IMR-90 (cell line): ENCODE results near the gene RINT1. TPM values are rescaled to one million over a fixed set of nuclear protein-coding genes. Genes with fewer than 3 reads are reported as not detected.

Experiments used
- ATAC-seq: fragments of 200-7000 bp; cut with Tn5 transposase; 2 replicates; pipeline ENCODE4 v1.9.1; 2020; ENCODE audit warnings: low read depth, mild to moderate bottlenecking, moderate library complexity
- BruUV-seq: library from RNA; stranded (reverse); fragments of 400-500 nt; replicated peaks from 2 replicates; lab custom pipeline; 2021; lab: Mats Ljungman, UMichigan
- CTCF ChIA-PET: fragments of 300-600 bp; formaldehyde crosslinking; extraction: SDS; loops from one replicate; lab custom pipeline; 2021; ENCODE audit warnings: antibody characterized with exemption; lab: Yijun Ruan, JAX
- POLR2A ChIA-PET: fragments of 300-600 bp; sonication (Branson Sonifier 250); formaldehyde crosslinking; loops from one replicate; lab custom pipeline; 2022; ENCODE audit warnings: antibody characterized with exemption; ENCODE audit not compliant: unreplicated experiment; lab: Charles Lee
- DNase-seq: peaks from one replicate; pipeline ENCODE4 v3.0.0; 2013
- H2AFZ ChIP-seq: replicated peaks from 2 replicates; pipeline ENCODE3; 2013; ENCODE audit warnings: low read length, mild to moderate bottlenecking; ENCODE audit not compliant: poor library complexity
- H2AK5ac ChIP-seq: 2 replicates; pipeline ENCODE4 v1.6.1; 2013; ENCODE audit warnings: low read depth, low read length, inconsistent platforms
- H2AK9ac ChIP-seq: replicated peaks from 2 replicates; pipeline ENCODE3; 2013; ENCODE audit warnings: mild to moderate bottlenecking, low read depth, low read length, moderate library complexity; ENCODE audit not compliant: poor library complexity
- H2BK120ac ChIP-seq: 2 replicates; pipeline ENCODE4 v1.6.1; 2013; ENCODE audit warnings: low read depth, low read length, inconsistent platforms
- H2BK15ac ChIP-seq: 3 replicates; pipeline ENCODE4 v1.6.1; 2013; ENCODE audit warnings: low read depth, low read length, inconsistent platforms
- H2BK20ac ChIP-seq: 2 replicates; pipeline ENCODE4 v1.6.1; 2013; ENCODE audit warnings: low read depth, mild to moderate bottlenecking, inconsistent platforms, low read length, moderate library complexity
- H2BK5ac ChIP-seq: 2 replicates; pipeline ENCODE4 v1.6.1; 2013; ENCODE audit warnings: mild to moderate bottlenecking, low read depth, low read length, inconsistent platforms; ENCODE audit not compliant: poor library complexity, severe bottlenecking
- H3K14ac ChIP-seq: replicated peaks from 2 replicates; pipeline ENCODE4 v1.6.1; 2013; ENCODE audit warnings: low read depth, low read length, inconsistent platforms
- H3K18ac ChIP-seq: 2 replicates; pipeline ENCODE4 v1.6.1; 2013; ENCODE audit warnings: low read depth, low read length, control low read depth
- H3K23ac ChIP-seq: 2 replicates; pipeline ENCODE4 v1.6.1; 2013; ENCODE audit warnings: low read depth, low read length, inconsistent platforms
- H3K27ac ChIP-seq: 2 replicates; pipeline ENCODE4 v1.5.1; 2013; ENCODE audit warnings: mild to moderate bottlenecking, control low read depth, low read length; ENCODE audit not compliant: insufficient read depth
- H3K27me3 ChIP-seq: 2 replicates; pipeline ENCODE4 v1.6.1; 2013; ENCODE audit warnings: low read length; ENCODE audit not compliant: control insufficient read depth, insufficient read depth
- H3K36me3 ChIP-seq: 2 replicates; pipeline ENCODE4 v1.6.1; 2013; ENCODE audit warnings: low read length, mixed read lengths; ENCODE audit not compliant: control insufficient read depth, insufficient read depth
- H3K4ac ChIP-seq: 2 replicates; pipeline ENCODE4 v1.6.1; 2013; ENCODE audit warnings: low read depth, low read length, inconsistent platforms
- H3K4me1 ChIP-seq: 2 replicates; pipeline ENCODE4 v1.6.1; 2013; ENCODE audit warnings: low read length, mixed read lengths; ENCODE audit not compliant: control insufficient read depth, insufficient read depth
- H3K4me2 ChIP-seq: 2 replicates; pipeline ENCODE4 v1.6.1; 2013; ENCODE audit warnings: low read depth, mild to moderate bottlenecking, control low read depth, low read length, moderate library complexity
- H3K4me3 ChIP-seq: 2 replicates; pipeline ENCODE4 v1.5.1; 2013; ENCODE audit warnings: low read depth, mild to moderate bottlenecking, control low read depth, low read length, moderate library complexity; ENCODE audit not compliant: insufficient read depth
- H3K56ac ChIP-seq: 2 replicates; pipeline ENCODE4 v1.6.1; 2013; ENCODE audit warnings: low read length, inconsistent platforms; ENCODE audit not compliant: insufficient read depth; ENCODE audit errors: extremely low read depth
- H3K79me1 ChIP-seq, 2 experiments: 2 replicates each; pipeline ENCODE4 v1.6.1; 2013; ENCODE audit warnings: low read length in 2 of 2, inconsistent platforms in 1 of 2, low read depth in 1 of 2
- H3K9ac ChIP-seq: 2 replicates; pipeline ENCODE4 v1.6.1; 2013; ENCODE audit warnings: low read depth, low read length, control low read depth
- H3K9me1 ChIP-seq: 2 replicates; pipeline ENCODE4 v1.6.1; 2013; ENCODE audit warnings: low read length, inconsistent platforms; ENCODE audit not compliant: insufficient read depth
- H3K9me3 ChIP-seq: 2 replicates; pipeline ENCODE4 v1.6.1; 2013; ENCODE audit warnings: low read length; ENCODE audit not compliant: control insufficient read depth, insufficient read depth
- H4K20me1 ChIP-seq: 2 replicates; pipeline ENCODE4 v1.6.1; 2013; ENCODE audit warnings: low read length, inconsistent platforms; ENCODE audit not compliant: insufficient read depth
- H4K5ac ChIP-seq: 2 replicates; pipeline ENCODE4 v1.6.1; 2013; ENCODE audit warnings: mild to moderate bottlenecking, low read depth, low read length, control low read depth
- H4K8ac ChIP-seq, 2 experiments: 2 replicates each; pipeline ENCODE4 v1.6.1; 2013; ENCODE audit warnings: low read depth in 2 of 2, low read length in 2 of 2, control low read depth in 1 of 2, inconsistent platforms in 1 of 2
- H4K91ac ChIP-seq: 2 replicates; pipeline ENCODE4 v1.6.1; 2013; ENCODE audit warnings: low read depth, low read length, inconsistent platforms; ENCODE audit not compliant: insufficient read depth
- BHLHE40 ChIP-seq: fragments of 150-350 bp; IDR thresholded peaks from 2 replicates; pipeline ENCODE4 v1.6.1; 2016; ENCODE audit warnings: mild to moderate bottlenecking, low read depth, low read length
- CEBPB ChIP-seq: IDR thresholded peaks from 2 replicates; pipeline ENCODE4 v1.6.1; 2012; ENCODE audit warnings: low read depth, low read length, improper control_type of control experiment
- CHD1 ChIP-seq: IDR thresholded peaks from 2 replicates; pipeline ENCODE4 v1.6.1; 2012; ENCODE audit warnings: low read depth, low read length, improper control_type of control experiment
- FOS ChIP-seq: fragments of 150-350 bp; IDR thresholded peaks from 2 replicates; pipeline ENCODE4 v1.6.1; 2016; ENCODE audit warnings: low read depth, low read length
- MAFK ChIP-seq: IDR thresholded peaks from 2 replicates; pipeline ENCODE4 v1.6.1; 2012; ENCODE audit warnings: low read depth, low read length, improper control_type of control experiment
- MAZ ChIP-seq: IDR thresholded peaks from 2 replicates; pipeline ENCODE4 v1.6.1; 2012; ENCODE audit warnings: low read depth, mild to moderate bottlenecking, low read length, improper control_type of control experiment, moderate library complexity, borderline replicate concordance
- MXI1 ChIP-seq: IDR thresholded peaks from 2 replicates; pipeline ENCODE4 v1.6.1; 2012; ENCODE audit warnings: low read depth, mild to moderate bottlenecking, low read length, moderate library complexity, borderline replicate concordance
- NFE2L2 ChIP-seq: fragments of 150-350 bp; IDR thresholded peaks from 2 replicates; pipeline ENCODE4 v1.6.1; 2016; ENCODE audit warnings: low read depth, mild to moderate bottlenecking, low read length
- POLR2A ChIP-seq: IDR thresholded peaks from 2 replicates; pipeline ENCODE4 v1.6.1; 2012; ENCODE audit warnings: mild to moderate bottlenecking, low read depth, low read length
- RAD21 ChIP-seq: IDR thresholded peaks from 2 replicates; pipeline ENCODE4 v1.6.1; 2012; ENCODE audit warnings: low read length, improper control_type of control experiment
- RCOR1 ChIP-seq: IDR thresholded peaks from 2 replicates; pipeline ENCODE4 v1.6.1; 2012; ENCODE audit warnings: mild to moderate bottlenecking, low read length, improper control_type of control experiment; ENCODE audit not compliant: insufficient replicate concordance
- RFX5 ChIP-seq: IDR thresholded peaks from 2 replicates; pipeline ENCODE4 v1.8.0; 2012; ENCODE audit warnings: low read depth, mild to moderate bottlenecking, low read length, moderate library complexity
- SMC3 ChIP-seq: fragments of 150-350 bp; IDR thresholded peaks from 2 replicates; pipeline ENCODE4 v1.6.1; 2016; ENCODE audit warnings: low read depth, mild to moderate bottlenecking, antibody characterized with exemption, low read length, moderate library complexity
- WGBS, 2 experiments: methylation state at CpG; one replicate each; pipeline versions ENCODE4 v1.1.5 to v1.1.7; 2013; ENCODE audit warnings: missing lambda C conversion rate in 2 of 2; ENCODE audit not compliant: insufficient read length in 1 of 2; ENCODE audit errors: extremely low coverage in 2 of 2; 5-methylcytosine and 5-hydroxymethylcytosine counted together
- dilution Hi-C: fragments of 300-500 bp; cut with HindIII; formaldehyde crosslinking; loops from one replicate; pipeline ENCODE4 v1.14.3; 2018; ENCODE audit warnings: low sequenced_read_pairs; ENCODE audit not compliant: unreplicated experiment
- in situ Hi-C: fragments of 300-500 bp; cut with MboI; formaldehyde crosslinking; loops from 3 replicates; pipeline ENCODE4 v1.14.3; 2019; ENCODE audit warnings: low sequenced_read_pairs, inconsistent platforms, mixed read lengths
- intact Hi-C: fragments of 100-400 bp; cut with micrococcal nuclease; formaldehyde crosslinking; loops from 2 replicates; pipeline ENCODE4 v1.10.0; 2022
- polyA plus RNA-seq, 3 experiments: library from polyadenylated mRNA; depleted of rRNA; stranded (reverse); fragments of >200 nt; gene quantifications; 2 replicates each; pipeline ENCODE4 v1.2.3, GENCODE V29; 2012; ENCODE audit warnings: low replicate concordance in 1 of 3
- total RNA-seq: library from RNA; depleted of rRNA; stranded (reverse); fragments of >200 nt; gene quantifications from 2 replicates; pipeline ENCODE4 v1.2.3, GENCODE V29; 2012
- TF ChIP-seq, protein P1 (sequence below): conservative IDR thresholded peaks from 2 replicates; pipeline ENCODE4 v1.5.1; 2012; ENCODE audit warnings: mild to moderate bottlenecking, low read depth, low read length, improper control_type of control experiment
- TF ChIP-seq, protein P2 (sequence below): fragments of 150-350 bp; IDR thresholded peaks from 2 replicates; pipeline ENCODE4 v1.6.1; 2017; ENCODE audit warnings: mild to moderate bottlenecking, antibody characterized with exemption, low read length, low read depth
- TF ChIP-seq, protein P3 (sequence below): fragments of 150-350 bp; IDR thresholded peaks from 2 replicates; pipeline ENCODE4 v1.6.1; 2016; ENCODE audit warnings: low read depth, mild to moderate bottlenecking, low read length, moderate library complexity, borderline replicate concordance

Gene RINT1
- total and polyA plus RNA-seq, 2 of the 4 experiments (the other 2 are of a cell fraction): 15.9 to 23.1 TPM

DNA sequence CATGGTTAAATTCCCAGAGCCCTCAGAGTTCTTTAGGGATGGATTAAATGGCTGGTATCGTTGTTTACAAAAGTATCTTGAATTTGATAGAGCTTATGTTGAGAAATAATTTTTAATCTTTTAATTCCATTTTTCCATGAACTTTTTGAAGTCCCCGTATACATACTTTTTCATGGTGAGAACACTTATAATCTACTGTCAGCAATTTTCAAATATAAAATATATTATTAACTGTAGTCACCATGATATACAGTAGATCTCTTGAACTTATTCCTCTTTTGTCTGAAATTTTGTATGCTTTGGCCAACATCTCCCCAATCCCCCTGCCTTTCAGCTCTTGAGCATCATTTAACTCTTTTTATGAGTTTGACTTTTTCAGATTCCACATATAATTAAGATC lies 39.9 kb downstream of the RINT1 start:
- no peaks in the 10 kb centered on the region for H3K4me1 ChIP-seq
- no peak overlapping the region for H3K56ac ChIP-seq
- no peak overlapping the region for H3K4me3 ChIP-seq
- H2AK9ac ChIP-seq: no peak overlapping the region
- no peak overlapping the region for H3K18ac ChIP-seq
- H2BK15ac ChIP-seq: no peak overlapping the region
- H2BK5ac ChIP-seq: no peak overlapping the region
- no TSS peak for BruUV-seq
- no peaks in the 10 kb centered on the region for H3K9me1 ChIP-seq
- H3K27ac ChIP-seq: no peak overlapping the region
- no peaks in the 10 kb centered on the region for H3K9me3 ChIP-seq
- ChIA-PET CTCF (interaction anchor here (1.1 kb wide), 1 partner anchor 17 kb away, joined by 3 read pairs; no protein-coding TSS in a partner anchor), POLR2A (no interaction called here)
- no peak overlapping the region for H3K14ac ChIP-seq
- no peak overlapping the region for H3K4me2 ChIP-seq
- no peak overlapping the region for H2AK5ac ChIP-seq
- no peak overlapping the region for H4K91ac ChIP-seq
- H4K20me1 ChIP-seq: 0 out of 2 replicates have a peak, but pooled peaks cover 3% of the 10 kb centered on the region
- H4K5ac ChIP-seq: no peak overlapping the region
- no peak overlapping the region for H3K4ac ChIP-seq
- H3K23ac ChIP-seq: no peak overlapping the region
- no peaks in the 10 kb centered on the region for H3K27me3 ChIP-seq
- H3K36me3 ChIP-seq: peaks cover 9% of the 10 kb centered on the region
- intact Hi-C loops (no loop called here), dilution Hi-C loops (no loop called here), in situ Hi-C loops (no loop called here)
- no peak overlapping the region for H2BK20ac ChIP-seq
- ATAC-seq: no peak
- TF ChIP-seq CEBPB (no peak), BHLHE40 (no peak), RCOR1 (no peak), MAFK (no peak), RFX5 (no peak), CHD1 (no peak), RAD21 (no peak), SMC3 (no peak), MXI1 (no peak), FOS (no peak), NFE2L2 (no peak), POLR2A (no peak), MAZ (no peak)
- TF ChIP-seq, protein P1, sequence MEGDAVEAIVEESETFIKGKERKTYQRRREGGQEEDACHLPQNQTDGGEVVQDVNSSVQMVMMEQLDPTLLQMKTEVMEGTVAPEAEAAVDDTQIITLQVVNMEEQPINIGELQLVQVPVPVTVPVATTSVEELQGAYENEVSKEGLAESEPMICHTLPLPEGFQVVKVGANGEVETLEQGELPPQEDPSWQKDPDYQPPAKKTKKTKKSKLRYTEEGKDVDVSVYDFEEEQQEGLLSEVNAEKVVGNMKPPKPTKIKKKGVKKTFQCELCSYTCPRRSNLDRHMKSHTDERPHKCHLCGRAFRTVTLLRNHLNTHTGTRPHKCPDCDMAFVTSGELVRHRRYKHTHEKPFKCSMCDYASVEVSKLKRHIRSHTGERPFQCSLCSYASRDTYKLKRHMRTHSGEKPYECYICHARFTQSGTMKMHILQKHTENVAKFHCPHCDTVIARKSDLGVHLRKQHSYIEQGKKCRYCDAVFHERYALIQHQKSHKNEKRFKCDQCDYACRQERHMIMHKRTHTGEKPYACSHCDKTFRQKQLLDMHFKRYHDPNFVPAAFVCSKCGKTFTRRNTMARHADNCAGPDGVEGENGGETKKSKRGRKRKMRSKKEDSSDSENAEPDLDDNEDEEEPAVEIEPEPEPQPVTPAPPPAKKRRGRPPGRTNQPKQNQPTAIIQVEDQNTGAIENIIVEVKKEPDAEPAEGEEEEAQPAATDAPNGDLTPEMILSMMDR: no peak
- TF ChIP-seq, protein P2, sequence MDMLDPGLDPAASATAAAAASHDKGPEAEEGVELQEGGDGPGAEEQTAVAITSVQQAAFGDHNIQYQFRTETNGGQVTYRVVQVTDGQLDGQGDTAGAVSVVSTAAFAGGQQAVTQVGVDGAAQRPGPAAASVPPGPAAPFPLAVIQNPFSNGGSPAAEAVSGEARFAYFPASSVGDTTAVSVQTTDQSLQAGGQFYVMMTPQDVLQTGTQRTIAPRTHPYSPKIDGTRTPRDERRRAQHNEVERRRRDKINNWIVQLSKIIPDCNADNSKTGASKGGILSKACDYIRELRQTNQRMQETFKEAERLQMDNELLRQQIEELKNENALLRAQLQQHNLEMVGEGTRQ: no peak
- TF ChIP-seq, protein P3, sequence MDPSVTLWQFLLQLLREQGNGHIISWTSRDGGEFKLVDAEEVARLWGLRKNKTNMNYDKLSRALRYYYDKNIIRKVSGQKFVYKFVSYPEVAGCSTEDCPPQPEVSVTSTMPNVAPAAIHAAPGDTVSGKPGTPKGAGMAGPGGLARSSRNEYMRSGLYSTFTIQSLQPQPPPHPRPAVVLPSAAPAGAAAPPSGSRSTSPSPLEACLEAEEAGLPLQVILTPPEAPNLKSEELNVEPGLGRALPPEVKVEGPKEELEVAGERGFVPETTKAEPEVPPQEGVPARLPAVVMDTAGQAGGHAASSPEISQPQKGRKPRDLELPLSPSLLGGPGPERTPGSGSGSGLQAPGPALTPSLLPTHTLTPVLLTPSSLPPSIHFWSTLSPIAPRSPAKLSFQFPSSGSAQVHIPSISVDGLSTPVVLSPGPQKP: no peak
- H2BK120ac ChIP-seq: no peak overlapping the region
- DNase-seq: no peak
- WGBS, 2 experiments: no CpG with 5 or more reads among the region's 2 CpGs
- H2AFZ ChIP-seq: no peak overlapping the region
- no peak overlapping the region for H4K8ac ChIP-seq
- no peak overlapping the region for H3K9ac ChIP-seq
- H3K79me1 ChIP-seq: no peaks in the 10 kb centered on the region
